Ovary (tissue), 9 donors: ENCODE results near the gene MC1R. TPM values are rescaled to one million over a fixed set of nuclear protein-coding genes. Genes with fewer than 3 reads are reported as not detected.

Experiments used
- DNase-seq, 5 donors: peaks; one replicate each; pipeline ENCODE4 v3.0.0-alpha.2; 2019 to 2020
- H3K27ac ChIP-seq, 2 donors: fragments of 200-600 bp; one replicate each; pipeline versions ENCODE4 v1.5.1 to v1.8.0; 2019 to 2022
- H3K27me3 ChIP-seq: fragments of 200-600 bp; one replicate; pipeline ENCODE4 v1.8.0; 2022
- H3K36me3 ChIP-seq: fragments of 200-600 bp; sonication (generic); one replicate; pipeline ENCODE4 v1.5.1; 2019
- H3K4me1 ChIP-seq: one replicate; pipeline ENCODE4 v1.8.1; 2013; ENCODE audit warnings: mild to moderate bottlenecking, moderate library complexity; ENCODE audit not compliant: insufficient read depth
- H3K4me3 ChIP-seq: fragments of 200-600 bp; sonication (generic); one replicate; pipeline ENCODE4 v1.5.1; 2017
- H3K9me3 ChIP-seq, 2 donors: fragments of 200-600 bp in 1 of 2; sonication (generic) in 1 of 2; one replicate each; pipeline versions ENCODE4 v1.5.1 to v1.8.1; 2013 to 2019; ENCODE audit warnings: mild to moderate bottlenecking in 1 of 2, moderate library complexity in 1 of 2
- EP300 ChIP-seq: sonication (generic); formaldehyde crosslinking; IDR thresholded peaks from one replicate; pipeline ENCODE4 v1.6.1; 2017; ENCODE audit warnings: antibody characterized with exemption
- POLR2A ChIP-seq: fragments of 450-650 bp; IDR thresholded peaks from one replicate; pipeline ENCODE4 v1.6.1; 2017; ENCODE audit warnings: antibody characterized with exemption, mild to moderate bottlenecking, moderate library complexity
- WGBS, 3 donors: extraction: QIAGEN DNeasy Blood & Tissue Kit in 1 of 3; methylation state at CpG; one replicate each; pipeline versions ENCODE4 v1.1.5 to v1.1.7; 2013 to 2017; 5-methylcytosine and 5-hydroxymethylcytosine counted together
- intact Hi-C, 4 donors: fragments of 100-400 bp; cut with DNase I; formaldehyde crosslinking; loops; one replicate each; pipeline versions ENCODE4 v1.11.0 to v1.15.1; 2022 to 2023
- polyA plus RNA-seq, 2 donors: library from polyadenylated mRNA; stranded (reverse); fragments of 200-250 nt in 1 of 2; fragments of 350-450 nt in 1 of 2; fragmentation: Illumina TruSeq in 1 of 2; extraction: RNeasy Lipid Tissue Mini Kit (QIAGEN cat#74804) in 1 of 2; gene quantifications; one replicate each; pipeline ENCODE4 v1.2.3, GENCODE V29; 2013 to 2014
- total RNA-seq, 7 donors: library from RNA; depleted of rRNA in 2 of 7; stranded (reverse); fragments of >200 nt in 2 of 7; fragmentation: NEBNext Ultra II Directional in 3 of 7; extraction: Animal tissue kit (Norgen Biotek cat#: 25700) in 3 of 7; gene quantifications; one replicate each; pipeline versions ENCODE4 v1.1.0 to v1.2.4, GENCODE V29; 2016 to 2023
- TF ChIP-seq, protein P1 (sequence below), 3 donors: fragments of 450-650 bp in 2 of 3; fragments of 200-600 bp in 1 of 3; IDR thresholded peaks; one replicate each; pipeline versions ENCODE4 v1.5.1 to v1.8.0; 2016 to 2022; ENCODE audit warnings: antibody characterized with exemption in 3 of 3, mild to moderate bottlenecking in 1 of 3
- donor health status: DM: no; HTN: no; CAD: no; lungs with moderate emphysema.
- donor health status: DM: no; HTN: no; CAD: no.
- donor health status: Bipolar disorder and iron deficiency.
- donor health status: DM: yes; HTN: yes; CAD: no.
- donor health status: DM: no; HTN: no; CAD: no.
- donor health status: DM: yes; HTN: yes; CAD: no.

Gene MC1R
- total and polyA plus RNA-seq, 9 donors, result 0.42 to 8.5 (median 4.6) TPM

DNA sequence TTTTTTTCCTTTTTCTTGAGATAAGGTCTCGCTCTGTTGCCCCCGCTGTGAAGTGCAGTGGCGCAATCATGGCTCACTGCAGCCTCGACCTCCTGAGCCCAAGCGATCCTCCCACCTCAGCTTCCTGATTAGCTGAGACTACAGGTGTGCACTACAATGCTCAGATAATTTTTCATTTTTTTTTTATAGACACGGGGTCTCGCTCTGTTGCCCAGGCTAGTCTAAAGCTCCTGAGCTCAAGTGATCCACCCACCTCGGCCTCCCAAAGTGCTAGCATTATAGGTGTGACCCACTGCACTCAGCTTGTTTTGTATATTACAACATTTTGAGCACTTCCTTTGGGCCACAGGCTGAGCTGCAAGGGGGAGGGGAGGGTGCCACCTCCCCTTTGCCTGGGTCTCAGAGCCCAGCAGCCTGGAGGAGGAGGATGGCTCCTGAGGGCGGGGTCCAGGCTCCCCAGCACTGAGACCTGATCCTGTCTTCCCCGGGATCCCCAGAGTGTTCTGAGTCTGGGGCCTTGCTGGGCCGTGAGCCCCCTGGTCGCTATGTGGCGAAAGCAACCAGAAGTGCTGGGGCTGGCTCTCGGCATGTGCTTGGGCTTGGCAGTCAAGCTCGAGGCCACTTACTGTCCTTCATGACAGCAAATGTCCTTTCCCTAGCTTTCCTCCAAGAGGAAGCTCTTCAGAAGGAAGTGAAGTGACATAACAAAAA is 38.0 kb downstream of the MC1R start:
- H3K4me3 ChIP-seq, result no peak overlapping the region
- H3K36me3 ChIP-seq, result no peaks in the 10 kb centered on the region
- intact Hi-C loops, result no loop called here
- TF ChIP-seq EP300 (no peak), POLR2A (no peak)
- TF ChIP-seq, protein P1, sequence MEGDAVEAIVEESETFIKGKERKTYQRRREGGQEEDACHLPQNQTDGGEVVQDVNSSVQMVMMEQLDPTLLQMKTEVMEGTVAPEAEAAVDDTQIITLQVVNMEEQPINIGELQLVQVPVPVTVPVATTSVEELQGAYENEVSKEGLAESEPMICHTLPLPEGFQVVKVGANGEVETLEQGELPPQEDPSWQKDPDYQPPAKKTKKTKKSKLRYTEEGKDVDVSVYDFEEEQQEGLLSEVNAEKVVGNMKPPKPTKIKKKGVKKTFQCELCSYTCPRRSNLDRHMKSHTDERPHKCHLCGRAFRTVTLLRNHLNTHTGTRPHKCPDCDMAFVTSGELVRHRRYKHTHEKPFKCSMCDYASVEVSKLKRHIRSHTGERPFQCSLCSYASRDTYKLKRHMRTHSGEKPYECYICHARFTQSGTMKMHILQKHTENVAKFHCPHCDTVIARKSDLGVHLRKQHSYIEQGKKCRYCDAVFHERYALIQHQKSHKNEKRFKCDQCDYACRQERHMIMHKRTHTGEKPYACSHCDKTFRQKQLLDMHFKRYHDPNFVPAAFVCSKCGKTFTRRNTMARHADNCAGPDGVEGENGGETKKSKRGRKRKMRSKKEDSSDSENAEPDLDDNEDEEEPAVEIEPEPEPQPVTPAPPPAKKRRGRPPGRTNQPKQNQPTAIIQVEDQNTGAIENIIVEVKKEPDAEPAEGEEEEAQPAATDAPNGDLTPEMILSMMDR (IDR thresholded peaks at IDR 0.05), result no peak
- H3K27ac ChIP-seq, result no peak overlapping the region
- no peaks in the 10 kb centered on the region for H3K27me3 ChIP-seq
- H3K4me1 ChIP-seq, result no peaks in the 10 kb centered on the region
- 91 to 93% (median 92%) methylated on average over 15 of the region's 15 CpGs for WGBS, 3 donors
- no peaks in the 10 kb centered on the region for H3K9me3 ChIP-seq
- no peak for DNase-seq

DNA sequence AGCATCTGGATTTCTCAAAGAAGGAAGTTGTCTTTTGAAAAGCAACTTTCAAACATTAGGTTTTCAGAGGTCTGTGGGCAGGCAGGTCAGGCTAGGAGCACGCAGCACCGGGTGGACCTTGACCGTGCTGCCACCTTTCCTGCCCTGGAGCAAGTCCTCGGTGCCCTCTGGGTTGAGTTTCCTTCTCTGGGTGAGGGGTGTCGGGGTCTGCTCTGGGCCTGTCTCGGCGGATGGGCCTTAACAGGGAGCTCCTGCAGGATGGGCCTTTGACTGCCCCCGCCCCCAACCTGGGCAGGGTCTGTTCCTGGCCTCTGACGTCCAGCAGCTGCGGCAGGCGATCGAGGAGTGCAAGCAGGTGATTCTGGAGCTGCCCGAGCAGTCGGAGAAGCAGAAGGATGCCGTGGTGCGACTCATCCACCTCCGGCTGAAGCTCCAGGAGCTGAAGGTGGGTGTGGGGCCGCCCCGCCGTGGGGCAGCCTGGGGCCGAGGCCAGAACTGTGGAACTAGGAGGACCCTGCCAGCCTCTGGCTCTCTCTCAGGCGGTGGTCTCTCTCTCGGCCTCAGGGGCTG is 38.6 kb downstream of the MC1R start:
- H3K36me3 ChIP-seq, result no peaks in the 10 kb centered on the region
- H3K27ac ChIP-seq, result no peak overlapping the region

DNA sequence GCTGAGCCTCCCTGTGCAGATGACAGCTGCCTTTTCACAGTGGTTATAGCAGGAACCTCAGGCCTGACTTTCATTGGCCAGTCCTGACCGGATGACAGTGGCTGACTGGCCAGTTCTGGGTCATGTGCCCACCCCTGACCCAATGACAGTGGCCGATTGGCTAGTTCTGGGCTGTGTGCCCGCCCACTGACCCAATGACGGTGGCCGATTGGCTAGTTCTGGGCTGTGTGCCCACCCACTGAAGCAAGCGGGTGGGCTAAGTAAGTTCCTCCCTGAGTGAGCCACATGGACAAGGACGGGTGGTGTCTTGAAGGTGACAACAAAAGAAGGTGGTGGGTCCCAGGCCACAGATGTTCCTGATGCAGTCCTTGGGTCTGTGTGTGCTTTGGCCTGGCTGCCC is 39.4 kb downstream of the MC1R start:
- H3K27ac ChIP-seq, result no peak overlapping the region
- WGBS, 3 donors, result 86 to 91% (median 88%) methylated on average over 7 of the region's 7 CpGs
- H3K36me3 ChIP-seq, result no peaks in the 10 kb centered on the region

More for the DNA sequence above, 38.6 kb downstream of the MC1R start:
- no peak for DNase-seq
- Histone ChIP-seq H3K9me3 (no peaks in the 10 kb centered on the region), H3K27me3 (no peaks in the 10 kb centered on the region), H3K4me1 (no peaks in the 10 kb centered on the region), H3K4me3 (no peak overlapping the region)
- TF ChIP-seq EP300 (no peak), POLR2A (no peak)
- TF ChIP-seq, protein P1 (IDR thresholded peaks at IDR 0.05), result no peak
- intact Hi-C loops, result no loop called here
- WGBS, 3 donors, result 91 to 94% (median 92%) methylated on average over 22 to 23 of the region's 23 CpGs

GRCh38 chr16:89958596-89958995 is 39.9 kb downstream of the MC1R start:
- no peak for DNase-seq
- Histone ChIP-seq H3K9me3 (no peaks in the 10 kb centered on the region), H3K4me3 (no peak overlapping the region), H3K27me3 (no peaks in the 10 kb centered on the region), H3K27ac (no peak overlapping the region), H3K4me1 (no peaks in the 10 kb centered on the region), H3K36me3 (no peaks in the 10 kb centered on the region)
- intact Hi-C loops, result no loop called here
- TF ChIP-seq POLR2A (no peak), EP300 (no peak)
- TF ChIP-seq, protein P1 (IDR thresholded peaks at IDR 0.05), result no peak
- 91 to 97% (median 95%) methylated on average over 10 of the region's 10 CpGs for WGBS, 3 donors

More for the DNA sequence above, 39.4 kb downstream of the MC1R start:
- no peaks in the 10 kb centered on the region for H3K4me1 ChIP-seq
- TF ChIP-seq, protein P1 (IDR thresholded peaks at IDR 0.05), result no peak
- no peak for TF ChIP-seq EP300
- TF ChIP-seq POLR2A, result no peak
- intact Hi-C loops, result no loop called here
- no peak overlapping the region for H3K4me3 ChIP-seq
- H3K27me3 ChIP-seq, result no peaks in the 10 kb centered on the region
- H3K9me3 ChIP-seq, result no peaks in the 10 kb centered on the region
- no peak for DNase-seq
